Chondrocyte (in vitro differentiated cells): ENCODE data around the gene OR5AR1. TPM values are rescaled to one million over a fixed set of nuclear protein-coding genes. Genes with fewer than 3 reads are reported as not detected.
"Not testable (repeated sequence)": the region's sequence is repeated elsewhere in the genome, so short reads cannot be mapped to it uniquely, and the experiment has no call there.

Source experiments
- DNase-seq: peaks from one replicate; pipeline ENCODE4 v3.0.0; 2021; ENCODE audit warnings: mixed read lengths, low spot score
- H3K27ac Mint-ChIP-seq: one replicate; pipeline ENCODE4 v1.8.0; 2021; ENCODE audit warnings: mild to moderate bottlenecking, moderate library complexity, mixed read lengths; ENCODE audit not compliant: unreplicated experiment
- H3K27me3 Mint-ChIP-seq: 2 replicates; pipeline ENCODE4 v1.8.0; 2021; ENCODE audit warnings: low read depth, mixed read lengths
- H3K36me3 Mint-ChIP-seq: 2 replicates; pipeline ENCODE4 v1.8.0; 2021; ENCODE audit warnings: low read depth, mixed read lengths
- H3K4me1 Mint-ChIP-seq: 2 replicates; pipeline ENCODE4 v1.8.0; 2021; ENCODE audit warnings: low read depth, mild to moderate bottlenecking, mixed read lengths
- H3K4me3 Mint-ChIP-seq: one replicate; pipeline ENCODE4 v1.8.0; 2021; ENCODE audit warnings: mild to moderate bottlenecking, moderate library complexity, mixed read lengths; ENCODE audit not compliant: unreplicated experiment
- H3K9me3 Mint-ChIP-seq: 2 replicates; pipeline ENCODE4 v1.8.0; 2021; ENCODE audit warnings: low read depth, mixed read lengths
- total RNA-seq: library from RNA; stranded (reverse); gene quantifications from 3 replicates; pipeline ENCODE4 v1.2.1, GENCODE V29; 2021
- TF ChIP-seq, protein P1 (sequence below): fragments of 200-600 bp; sonication (generic); IDR thresholded peaks from 2 replicates; pipeline ENCODE4 v1.5.0; 2021; ENCODE audit warnings: antibody characterized with exemption, mild to moderate bottlenecking, moderate library complexity

Gene OR5AR1
- total RNA-seq, 1 donor from 2014 or later: not detected

DNA sequence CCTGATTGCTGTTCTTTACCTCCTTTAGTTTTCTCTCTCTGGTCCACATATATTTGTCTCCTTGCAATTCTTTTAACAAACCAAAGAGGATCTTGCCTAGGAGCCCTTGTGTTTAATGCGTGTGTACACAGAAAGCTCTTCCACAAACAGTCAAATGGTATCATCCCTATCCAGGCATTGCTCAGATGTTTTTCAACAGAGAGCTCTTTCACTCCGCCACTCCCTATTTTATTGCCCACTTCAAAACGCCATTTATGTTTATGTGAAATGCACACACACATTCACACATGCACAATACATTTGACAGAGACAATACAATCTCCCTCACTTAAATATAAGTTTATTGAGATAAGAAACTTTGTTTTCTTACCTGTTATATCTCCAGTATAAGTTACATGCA, 26.0 kb upstream of the OR5AR1 start:
- Mint-ChIP-seq H3K36me3 (no peaks in the 10 kb centered on the region), H3K27me3 (peaks cover 5% of the 10 kb centered on the region), H3K4me3 (no peak overlapping the region), H3K9me3 (peaks cover 6% of the 10 kb centered on the region), H3K27ac (no peak overlapping the region), H3K4me1 (no peaks in the 10 kb centered on the region)
- TF ChIP-seq, protein P1, sequence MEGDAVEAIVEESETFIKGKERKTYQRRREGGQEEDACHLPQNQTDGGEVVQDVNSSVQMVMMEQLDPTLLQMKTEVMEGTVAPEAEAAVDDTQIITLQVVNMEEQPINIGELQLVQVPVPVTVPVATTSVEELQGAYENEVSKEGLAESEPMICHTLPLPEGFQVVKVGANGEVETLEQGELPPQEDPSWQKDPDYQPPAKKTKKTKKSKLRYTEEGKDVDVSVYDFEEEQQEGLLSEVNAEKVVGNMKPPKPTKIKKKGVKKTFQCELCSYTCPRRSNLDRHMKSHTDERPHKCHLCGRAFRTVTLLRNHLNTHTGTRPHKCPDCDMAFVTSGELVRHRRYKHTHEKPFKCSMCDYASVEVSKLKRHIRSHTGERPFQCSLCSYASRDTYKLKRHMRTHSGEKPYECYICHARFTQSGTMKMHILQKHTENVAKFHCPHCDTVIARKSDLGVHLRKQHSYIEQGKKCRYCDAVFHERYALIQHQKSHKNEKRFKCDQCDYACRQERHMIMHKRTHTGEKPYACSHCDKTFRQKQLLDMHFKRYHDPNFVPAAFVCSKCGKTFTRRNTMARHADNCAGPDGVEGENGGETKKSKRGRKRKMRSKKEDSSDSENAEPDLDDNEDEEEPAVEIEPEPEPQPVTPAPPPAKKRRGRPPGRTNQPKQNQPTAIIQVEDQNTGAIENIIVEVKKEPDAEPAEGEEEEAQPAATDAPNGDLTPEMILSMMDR: no peak
- DNase-seq: no peak

GRCh38 chr11:56642339-56642738, 21.1 kb upstream of the OR5AR1 start, which contains the start of gene OR5AP2:
Gene OR5AP2, minus strand, starts transcription at chr11:56642439. Its CDS starts 0 bp downstream, at chr11:56642439.
- Mint-ChIP-seq H3K27me3 (no peaks in the 10 kb centered on the region), H3K36me3 (no peaks in the 10 kb centered on the region), H3K9me3 (peaks cover 6% of the 10 kb centered on the region), H3K4me1 (no peaks in the 10 kb centered on the region), H3K27ac (no peak within 1 kb of the TSS), H3K4me3 (no peak within 1 kb of the TSS)
- TF ChIP-seq, protein P1: no peak
- DNase-seq: no peak

DNA sequence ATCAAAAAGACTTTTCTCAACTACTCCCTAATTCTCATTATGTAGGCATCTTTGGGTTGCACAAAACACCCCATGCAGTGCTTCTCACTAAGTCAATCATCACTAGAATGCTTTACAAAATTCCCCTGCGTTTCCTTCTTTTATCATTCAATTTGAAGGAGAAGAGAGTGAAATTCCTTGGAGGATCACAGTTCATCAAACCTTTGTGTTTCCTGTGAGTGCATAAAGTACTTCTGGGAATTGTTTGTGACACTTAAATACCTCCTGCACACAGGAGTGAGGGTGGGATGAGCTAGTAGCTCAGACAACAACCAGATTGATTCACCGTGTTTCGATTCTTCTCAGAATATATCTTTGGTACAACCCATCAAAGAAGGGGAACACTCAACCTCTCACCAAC, 3.7 kb upstream of the OR5AR1 start:
- Mint-ChIP-seq H3K27me3 (no peaks in the 10 kb centered on the region), H3K4me3 (no peak overlapping the region), H3K4me1 (no peaks in the 10 kb centered on the region), H3K27ac (no peak overlapping the region), H3K9me3 (peaks cover 10% of the 10 kb centered on the region), H3K36me3 (no peaks in the 10 kb centered on the region)
- TF ChIP-seq, protein P1: no peak
- no peak for DNase-seq

DNA sequence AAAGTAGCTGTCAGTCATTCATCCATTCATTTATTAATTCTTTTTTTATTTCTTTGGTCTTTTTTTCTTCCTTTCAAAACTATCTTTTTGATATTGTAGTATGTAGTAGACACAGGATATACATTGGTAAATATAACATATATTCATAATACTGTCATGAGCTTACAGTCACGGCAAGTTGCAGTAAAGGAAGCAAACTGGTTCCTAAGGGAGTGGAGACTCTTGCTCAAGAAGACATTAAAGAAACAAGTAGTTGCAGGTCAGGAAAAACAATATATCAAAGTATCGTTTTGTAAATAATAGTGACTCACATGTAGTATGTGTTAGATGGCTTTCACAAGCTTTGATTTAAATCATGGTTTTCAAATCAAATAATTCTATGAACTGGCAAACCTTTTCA, 7.5 kb downstream of the OR5AR1 start:
- Mint-ChIP-seq H3K4me1 (no peaks in the 10 kb centered on the region), H3K27me3 (no peaks in the 10 kb centered on the region), H3K27ac (no peak overlapping the region), H3K4me3 (no peak overlapping the region), H3K36me3 (no peaks in the 10 kb centered on the region), H3K9me3 (peaks cover 7% of the 10 kb centered on the region)
- no peak for DNase-seq
- TF ChIP-seq, protein P1: no peak

DNA sequence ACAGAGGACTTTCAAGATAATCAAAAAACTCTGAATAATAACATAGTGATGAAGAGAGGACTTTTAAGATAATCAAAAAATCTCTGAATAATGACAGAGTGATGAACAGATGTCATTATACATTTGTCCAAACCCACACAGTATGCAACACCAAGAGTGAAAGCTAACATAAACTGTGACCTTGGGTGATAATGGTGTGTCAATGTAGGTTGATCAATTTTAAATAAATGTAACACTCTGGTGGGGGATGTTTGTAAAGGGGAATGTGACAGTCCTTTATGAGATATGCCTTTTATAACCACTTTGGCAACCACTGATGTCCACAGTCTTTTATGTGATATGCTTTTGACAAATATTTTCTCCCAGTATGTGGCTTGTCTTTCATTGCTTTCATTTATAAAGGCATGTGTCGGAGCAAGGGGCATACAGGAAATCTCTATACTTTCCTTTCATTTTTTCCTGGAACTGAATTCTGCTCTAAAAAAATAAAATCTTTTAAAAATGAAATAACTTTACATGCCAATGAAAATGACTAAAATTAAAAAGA, 25.1 kb downstream of the OR5AR1 start:
- Mint-ChIP-seq H3K36me3 (no peaks in the 10 kb centered on the region), H3K27me3 (no peaks in the 10 kb centered on the region), H3K27ac (no peak overlapping the region), H3K4me3 (no peak overlapping the region), H3K9me3 (no peaks in the 10 kb centered on the region), H3K4me1 (no peaks in the 10 kb centered on the region)
- TF ChIP-seq, protein P1: no peak
- no peak for DNase-seq

DNA sequence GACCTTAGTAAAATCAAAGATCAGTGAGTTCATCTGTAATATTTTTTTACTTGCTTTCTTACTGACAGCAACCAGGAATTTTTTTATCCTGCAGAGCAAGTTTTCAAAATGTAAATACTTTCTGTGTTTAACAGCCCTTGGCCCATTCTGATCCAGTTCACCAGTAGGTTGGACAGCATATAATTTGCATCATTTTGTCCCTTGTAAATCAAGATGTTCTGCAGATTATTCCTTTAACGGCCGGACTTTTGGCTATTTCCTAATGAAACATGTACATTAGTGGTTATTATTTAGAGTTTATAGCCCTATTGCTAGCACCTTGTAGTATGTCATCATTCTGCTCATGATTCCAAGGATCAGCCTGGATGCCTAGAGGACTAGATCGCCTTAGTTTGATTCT, 27.7 kb downstream of the OR5AR1 start:
- not testable (repeated sequence) for H3K27me3 Mint-ChIP-seq, DNase-seq, H3K4me3 Mint-ChIP-seq, H3K9me3 Mint-ChIP-seq, H3K36me3 Mint-ChIP-seq, H3K4me1 Mint-ChIP-seq, H3K27ac Mint-ChIP-seq
